Upper lobe of right lung (tissue), 1 donor: ENCODE data around the gene HDAC11. TPM values are rescaled to one million over a fixed set of nuclear protein-coding genes. Genes with fewer than 3 reads are reported as not detected.
A peak's percentile ranks its signal among the peaks of the same experiment; 100 is the strongest.

Experiments used
- ATAC-seq: fragments of 200-7000 bp; cut with Tn5 transposase; one replicate; pipeline ENCODE4 v1.9.1; 2020; ENCODE audit warnings: mild to moderate bottlenecking, moderate library complexity
- DNase-seq: peaks from one replicate; pipeline ENCODE4 v3.0.0-alpha.2; 2020
- H3K27ac ChIP-seq: fragments of 200-600 bp; one replicate; pipeline ENCODE4 v1.8.0; 2022
- H3K27me3 ChIP-seq: fragments of 200-600 bp; one replicate; pipeline ENCODE4 v1.8.0; 2022; ENCODE audit warnings: mild to moderate bottlenecking
- H3K36me3 ChIP-seq: fragments of 200-600 bp; one replicate; pipeline ENCODE4 v1.8.0; 2022
- H3K4me1 ChIP-seq: fragments of 200-600 bp; one replicate; pipeline ENCODE4 v1.8.0; 2022
- H3K4me3 ChIP-seq: fragments of 200-600 bp; one replicate; pipeline ENCODE4 v1.8.0; 2022; ENCODE audit warnings: mild to moderate bottlenecking
- H3K9me3 ChIP-seq: fragments of 200-600 bp; one replicate; pipeline ENCODE4 v1.8.0; 2022
- CTCF ChIP-seq: fragments of 200-600 bp; IDR thresholded peaks from one replicate; pipeline ENCODE4 v1.8.0; 2022; ENCODE audit warnings: antibody characterized with exemption
- intact Hi-C: fragments of 100-400 bp; cut with DNase I; formaldehyde crosslinking; loops from one replicate; pipeline ENCODE4 v1.11.0; 2022
- total RNA-seq: library from RNA; stranded (reverse); fragmentation: NEBNext Ultra II Directional; extraction: Animal tissue kit (Norgen Biotek cat#: 25700); gene quantifications from one replicate; pipeline ENCODE4 v1.2.1, GENCODE V29; 2021
- donor health status: DM: no; HTN: yes; CAD: no; lungs with severe emphysema.

Gene HDAC11
- total RNA-seq, 1 donor from 2014 or later: 15.0 TPM

DNA sequence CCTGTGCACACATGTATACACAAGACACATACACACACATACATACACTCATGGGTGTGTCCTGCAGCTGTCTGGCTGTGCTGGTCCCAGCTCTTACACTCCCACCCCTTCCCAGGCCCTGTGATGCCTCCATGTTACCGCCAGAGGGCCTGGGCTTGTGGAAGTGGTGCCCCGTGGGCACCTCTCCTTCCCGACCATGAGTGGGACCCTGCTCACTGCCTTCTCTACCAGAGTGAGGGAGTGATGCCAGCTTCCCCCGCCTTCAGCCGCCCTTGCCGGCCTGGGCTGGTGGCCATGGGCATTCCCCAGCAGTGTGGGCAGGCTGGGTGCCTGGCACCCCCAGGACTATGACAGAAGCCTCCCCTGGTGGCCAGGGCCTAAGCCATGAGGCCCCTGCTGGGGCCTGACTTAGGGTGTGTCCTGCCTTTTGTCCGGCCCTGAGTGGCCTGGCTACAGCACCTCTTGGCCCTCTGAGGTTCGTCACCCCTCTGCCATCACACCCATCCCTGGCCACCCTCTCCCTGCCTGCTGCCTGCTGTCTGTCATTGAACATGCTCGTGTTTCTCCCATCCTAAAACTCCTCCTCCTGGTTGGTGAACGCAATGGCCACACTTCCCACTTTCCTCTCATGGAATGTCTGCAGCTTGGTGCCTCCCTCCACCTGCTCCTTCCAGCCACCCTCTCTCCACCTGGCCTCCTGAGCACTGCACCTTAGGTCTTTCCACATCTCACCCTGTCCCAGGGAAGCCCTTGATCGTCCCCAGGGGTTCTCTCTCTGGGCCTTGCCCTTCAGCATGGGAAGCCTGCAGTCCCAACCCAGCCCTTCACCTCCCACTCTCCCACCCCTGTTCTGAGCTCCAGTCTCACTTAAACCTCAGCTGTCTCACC lies 14.6 kb downstream of the HDAC11 start:
- no peak for ATAC-seq

DNA sequence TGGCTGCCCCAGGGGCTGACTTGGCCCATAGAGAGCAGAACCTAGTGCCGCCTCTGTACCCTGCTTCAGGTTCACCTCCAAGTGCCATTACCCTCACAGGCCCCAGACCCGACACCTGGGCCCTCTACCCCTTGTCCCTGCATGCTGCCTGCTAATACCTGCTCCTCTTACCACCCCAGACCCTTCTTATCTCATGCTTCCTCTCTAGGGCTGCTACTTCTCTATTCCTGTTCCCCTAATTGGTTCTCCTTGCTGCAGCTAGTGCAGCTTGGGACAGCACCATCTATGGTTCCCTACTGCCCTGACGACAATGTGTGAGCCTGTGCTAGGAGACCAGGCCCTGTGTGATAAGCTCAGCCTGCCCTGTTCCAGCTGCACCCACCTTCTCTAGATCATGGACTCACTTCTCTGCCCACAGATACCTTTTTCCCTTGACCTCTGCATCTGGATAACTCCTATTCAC lies 15.3 kb downstream of the HDAC11 start:
- intact Hi-C loops: loop anchor here (5.0 kb wide), 1 partner anchor 152 kb away; no protein-coding TSS in a partner anchor
- Histone ChIP-seq H3K27ac (no peak overlapping the region), H3K9me3 (no peaks in the 10 kb centered on the region), H3K27me3 (no peaks in the 10 kb centered on the region), H3K36me3 (no peaks in the 10 kb centered on the region), H3K4me1 (peaks cover 6% of the 10 kb centered on the region), H3K4me3 (no peak overlapping the region)
- peak; percentile 54 for DNase-seq
- no peak for TF ChIP-seq CTCF
- ATAC-seq: no peak

More for the DNA sequence above, 14.6 kb downstream of the HDAC11 start:
- intact Hi-C loops: loop anchor here (5.0 kb wide), 1 partner anchor 153 kb away; no protein-coding TSS in a partner anchor
- no peaks in the 10 kb centered on the region for H3K36me3 ChIP-seq
- H3K9me3 ChIP-seq: no peaks in the 10 kb centered on the region
- peak; percentile 46 for TF ChIP-seq CTCF
- peaks cover 6% of the 10 kb centered on the region for H3K4me1 ChIP-seq
- peak; percentile 51 for DNase-seq
- H3K4me3 ChIP-seq: no peak overlapping the region
- no peak overlapping the region for H3K27ac ChIP-seq
- no peaks in the 10 kb centered on the region for H3K27me3 ChIP-seq

DNA sequence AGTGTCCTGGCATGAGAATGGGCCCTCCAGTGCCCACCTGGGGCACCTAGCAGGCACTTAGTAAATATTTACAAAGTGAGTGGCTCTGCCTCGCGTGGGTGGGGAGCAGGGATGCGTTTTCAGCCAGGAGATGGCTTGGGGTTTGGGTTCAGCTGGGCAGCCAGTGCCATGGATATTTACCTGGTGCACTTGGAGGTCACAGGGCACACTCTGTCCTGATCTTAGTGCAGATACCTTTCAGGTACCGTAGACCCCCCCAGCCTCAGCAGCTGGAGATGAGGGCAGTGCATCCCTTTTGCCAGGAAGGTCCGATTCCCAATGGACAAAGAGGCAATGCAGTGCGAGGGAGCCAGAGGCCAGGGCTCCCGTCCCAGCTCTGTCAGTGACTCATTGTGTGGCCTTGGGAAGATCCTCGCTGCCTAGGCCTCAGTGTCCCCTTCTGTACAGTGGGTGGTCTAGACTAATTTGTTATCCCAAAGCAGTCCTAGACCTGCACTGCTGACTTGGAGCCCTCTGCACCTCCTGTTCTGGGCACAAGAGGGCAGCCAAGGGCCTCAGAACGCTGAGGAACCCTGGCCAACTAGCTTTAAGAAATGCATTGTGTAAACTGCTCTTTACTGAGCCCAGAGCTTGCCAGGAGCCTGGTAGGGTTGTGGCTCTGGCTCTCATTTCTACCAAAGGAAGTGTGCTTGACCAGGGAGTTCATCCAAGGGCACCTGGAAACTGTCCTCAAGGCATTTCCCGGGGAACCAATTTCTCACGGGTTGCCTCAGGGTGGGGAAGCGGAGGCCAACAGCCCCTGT lies 16.0 kb downstream of the HDAC11 start:
- H3K27me3 ChIP-seq: no peaks in the 10 kb centered on the region
- no peak overlapping the region for H3K4me3 ChIP-seq
- peak; percentile 94 for ATAC-seq
- no peaks in the 10 kb centered on the region for H3K36me3 ChIP-seq
- peaks cover 6% of the 10 kb centered on the region for H3K4me1 ChIP-seq
- H3K9me3 ChIP-seq: no peaks in the 10 kb centered on the region
- TF ChIP-seq CTCF: peak; percentile 91
- H3K27ac ChIP-seq: no peak overlapping the region
- intact Hi-C loops: loop anchor here (5.0 kb wide), 1 partner anchor 151 kb away; no protein-coding TSS in a partner anchor
- DNase-seq: peak; percentile 82

GRCh38 chr3:13496879-13497278 lies 16.8 kb downstream of the HDAC11 start:
- TF ChIP-seq CTCF: no peak

DNA sequence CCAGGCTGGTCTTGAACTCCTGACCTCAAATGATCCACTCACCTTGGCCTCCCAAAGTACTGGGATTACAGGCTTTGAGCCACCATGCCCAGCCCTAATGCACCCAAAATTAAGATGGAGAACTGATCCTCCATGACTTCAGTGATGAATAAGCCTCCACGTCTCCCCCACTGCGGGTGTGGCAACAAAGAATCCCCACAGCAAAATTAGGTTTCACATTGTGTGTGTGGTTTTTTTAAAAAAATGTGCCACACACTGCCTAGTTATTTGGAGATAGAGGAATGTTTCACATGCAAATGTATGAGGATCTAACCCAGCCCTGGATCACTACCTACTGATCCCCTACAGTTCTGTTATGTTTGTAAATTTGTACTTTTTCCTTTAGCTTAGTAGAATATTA lies 17.3 kb downstream of the HDAC11 start:
- no peaks in the 10 kb centered on the region for H3K27me3 ChIP-seq
- H3K36me3 ChIP-seq: no peaks in the 10 kb centered on the region
- no peak for TF ChIP-seq CTCF
- H3K27ac ChIP-seq: no peak overlapping the region
- ATAC-seq (no peak), DNase-seq (no peak)
- no peak overlapping the region for H3K4me3 ChIP-seq
- H3K9me3 ChIP-seq: no peaks in the 10 kb centered on the region
- intact Hi-C loops: loop anchor here (5.0 kb wide), 1 partner anchor 150 kb away; no protein-coding TSS in a partner anchor
- H3K4me1 ChIP-seq: peaks cover 6% of the 10 kb centered on the region

More at GRCh38 chr3:13496879-13497278, 16.8 kb downstream of the HDAC11 start:
- DNase-seq: no peak
- Histone ChIP-seq H3K27me3 (no peaks in the 10 kb centered on the region), H3K36me3 (no peaks in the 10 kb centered on the region), H3K27ac (no peak overlapping the region), H3K9me3 (no peaks in the 10 kb centered on the region), H3K4me1 (peaks cover 6% of the 10 kb centered on the region), H3K4me3 (no peak overlapping the region)
- intact Hi-C loops: loop anchor here (5.0 kb wide), 1 partner anchor 150 kb away; no protein-coding TSS in a partner anchor
- ATAC-seq: no peak
